Body of pancreas (tissue), 4 donors: Measurements from ENCODE around the gene ATP8B2. TPM values are rescaled to one million over a fixed set of nuclear protein-coding genes. Genes with fewer than 3 reads are reported as not detected.

Experiments
- ATAC-seq: fragments of 150-250 bp; one replicate; pipeline ENCODE4 v1.9.1; 2016
- DNase-seq, 4 donors: peaks; one replicate each; pipeline ENCODE4 v3.0.0-alpha.2; 2019
- H3K27ac ChIP-seq, 4 donors: fragments of 200-600 bp; sonication (generic); 1 replicate in 3 of 4; 2 replicates in 1 of 4; pipeline versions ENCODE4 v1.5.1 to v1.6.1; 2016 to 2019; ENCODE audit warnings: mild to moderate bottlenecking in 1 of 4, mixed read lengths in 1 of 4, moderate library complexity in 1 of 4
- H3K27me3 ChIP-seq, 2 donors: fragments of 200-600 bp; sonication (generic); one replicate each; pipeline ENCODE4 v1.6.0; 2016; ENCODE audit warnings: mild to moderate bottlenecking in 1 of 2
- H3K36me3 ChIP-seq, 2 donors: fragments of 200-600 bp; sonication (generic); replicated peaks in 1 of 2; 2 replicates each; pipeline ENCODE4 v1.5.1; 2016; ENCODE audit warnings: low read depth in 2 of 2; ENCODE audit not compliant: insufficient read depth in 1 of 2
- H3K4me1 ChIP-seq: fragments of 200-600 bp; sonication (generic); one replicate; pipeline ENCODE4 v1.6.0; 2016
- H3K4me3 ChIP-seq, 2 donors: fragments of 200-600 bp; sonication (generic); 1 replicate in 1 of 2; 2 replicates in 1 of 2; pipeline ENCODE4 v1.5.1; 2016 to 2019
- H3K9me3 ChIP-seq, 3 donors: fragments of 200-600 bp; sonication (generic); 1 replicate in 2 of 3; 2 replicates in 1 of 3; pipeline ENCODE4 v1.5.1; 2016
- CTCF ChIP-seq, 7 experiments: fragments of 450-650 bp in 4 of 7; fragments of 200-600 bp in 3 of 7; sonication (generic) in 3 of 7; IDR thresholded peaks; one replicate each; pipeline ENCODE4 v1.5.1; 2016 to 2019; ENCODE audit warnings: antibody characterized with exemption in 7 of 7
- POLR2A ChIP-seq, 3 donors: fragments of 450-650 bp; IDR thresholded peaks; one replicate each; pipeline ENCODE4 v1.6.1; 2016; ENCODE audit warnings: antibody characterized with exemption in 3 of 3, mild to moderate bottlenecking in 2 of 3
- WGBS, 2 donors: methylation state at CpG; one replicate each; pipeline ENCODE4 v1.1.5; 2017; 5-methylcytosine and 5-hydroxymethylcytosine counted together
- intact Hi-C: fragments of 100-400 bp; cut with DNase I; formaldehyde crosslinking; loops from one replicate; pipeline ENCODE4 v1.15.1; 2023
- total RNA-seq, 2 donors: library from RNA; depleted of rRNA; stranded (reverse); fragments of >200 nt; gene quantifications; one replicate each; pipeline ENCODE4 v1.1.0, GENCODE V29; 2016

ATP8B2 gene
- total RNA-seq, 2 donors from 2014 or later = 10.9 to 16.3 TPM

- TF ChIP-seq POLR2A (IDR thresholded peaks at IDR 0.05) (peak in 1 of 3 donors; percentile 13), CTCF (IDR thresholded peaks at IDR 0.05) (no peak)
- ATAC-seq (peak; percentile 83), DNase-seq (peak; percentile 82 to 89 (median 86))
- Histone ChIP-seq H3K4me1 (peaks cover 46% of the 10 kb centered on the region), H3K4me3 (no peak overlapping the region), H3K9me3 (no peaks in the 10 kb centered on the region), H3K27me3 (no peaks in the 10 kb centered on the region), H3K36me3 (no peaks in the 10 kb centered on the region), H3K27ac (peak overlapping the region in 3 of 4 donors; percentile 18 to 49 (median 48))
- 4 to 7% methylated on average over 20 to 76 of the region's 76 CpGs for WGBS, 2 donors
- intact Hi-C loops = no loop called here
Observed at GRCh38 chr1:154328318-154329151, 3.2 kb downstream of the ATP8B2 start.

GRCh38 chr1:154329152-154329521, 3.8 kb downstream of the ATP8B2 start:
- TF ChIP-seq CTCF (IDR thresholded peaks at IDR 0.05) = peak in 1 of 7 experiments; percentile 6
- TF ChIP-seq POLR2A (IDR thresholded peaks at IDR 0.05) = no peak
- no peaks in the 10 kb centered on the region for H3K27me3 ChIP-seq
- H3K9me3 ChIP-seq = no peaks in the 10 kb centered on the region
- WGBS, 2 donors = 58 to 77% methylated on average over 6 of the region's 6 CpGs
- intact Hi-C loops = no loop called here
- DNase-seq (no peak), ATAC-seq (no peak)
- H3K4me1 ChIP-seq = peaks cover 47% of the 10 kb centered on the region
- H3K27ac ChIP-seq = peak overlapping the region in 2 of 4 donors; percentile 17 to 49
- H3K4me3 ChIP-seq = no peak overlapping the region
- no peaks in the 10 kb centered on the region for H3K36me3 ChIP-seq

GRCh38 chr1:154329551-154330131, 4.3 kb downstream of the ATP8B2 start:
- peaks cover 47% of the 10 kb centered on the region for H3K4me1 ChIP-seq
- no peaks in the 10 kb centered on the region for H3K9me3 ChIP-seq
- 76 to 81% methylated on average over 7 of the region's 7 CpGs for WGBS, 2 donors
- ATAC-seq = no peak
- no peaks in the 10 kb centered on the region for H3K27me3 ChIP-seq
- no peak overlapping the region for H3K27ac ChIP-seq
- no peak for DNase-seq
- no peak overlapping the region for H3K4me3 ChIP-seq
- intact Hi-C loops = no loop called here
- TF ChIP-seq CTCF (IDR thresholded peaks at IDR 0.05) (no peak), POLR2A (IDR thresholded peaks at IDR 0.05) (no peak)
- H3K36me3 ChIP-seq = no peaks in the 10 kb centered on the region

- Histone ChIP-seq H3K27me3 (no peaks in the 10 kb centered on the region), H3K36me3 (no peaks in the 10 kb centered on the region), H3K9me3 (no peaks in the 10 kb centered on the region), H3K4me1 (peaks cover 49% of the 10 kb centered on the region), H3K4me3 (no peak overlapping the region), H3K27ac (no peak overlapping the region)
- intact Hi-C loops = no loop called here
- TF ChIP-seq CTCF (IDR thresholded peaks at IDR 0.05) = no peak
- TF ChIP-seq POLR2A (IDR thresholded peaks at IDR 0.05) = no peak
- DNase-seq (no peak), ATAC-seq (no peak)
Observed at GRCh38 chr1:154330669-154331068, 5.3 kb downstream of the ATP8B2 start.
